ENCODE results near the gene MRGPRX2. TPM values are rescaled to one million over a fixed set of nuclear protein-coding genes. Genes with fewer than 3 reads are reported as not detected.

The MRGPRX2 gene
- total RNA-seq, 4 donors from 2014 or later, result 0.45 TPM; not detected in 3

DNA sequence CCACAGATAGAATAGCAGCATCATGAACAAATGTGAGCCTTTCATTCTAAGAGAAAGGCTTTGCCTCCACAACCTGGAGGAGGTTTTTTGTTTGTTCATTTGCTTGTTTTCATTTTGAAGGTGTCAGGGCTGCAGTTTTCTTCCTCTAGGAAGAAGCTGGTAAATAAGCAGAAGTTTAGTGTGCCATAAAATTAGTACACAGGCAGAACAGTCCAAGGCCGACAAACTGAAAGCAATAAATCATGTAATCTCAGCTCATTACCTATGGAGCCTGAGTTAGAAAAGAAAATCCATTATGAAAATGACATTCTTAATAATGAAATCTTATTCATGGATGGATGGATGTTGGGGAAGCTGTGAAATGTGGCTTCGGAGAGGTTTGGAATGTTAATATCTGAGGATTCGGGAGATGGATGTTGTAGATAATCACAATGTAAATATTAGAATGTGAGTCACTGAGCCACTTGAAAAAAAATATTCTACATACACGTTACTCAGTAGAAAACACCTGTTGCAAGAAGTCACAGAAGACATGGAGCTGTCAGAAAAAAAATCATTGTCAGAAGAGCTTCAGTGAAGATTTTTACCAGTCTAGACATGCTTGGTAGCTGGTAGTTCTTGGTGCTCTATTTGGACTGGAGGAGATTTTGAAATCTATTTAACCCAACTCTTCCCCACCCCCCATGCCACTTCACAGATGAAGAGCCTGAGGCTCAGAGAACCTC, 41.4 kb upstream of the MRGPRX2 start:
- Histone ChIP-seq H3K4me3 (no peak overlapping the region), H3K4me1 (peaks cover 2% of the 10 kb centered on the region), H3K9me3 (no peaks in the 10 kb centered on the region), H3K27me3 (no peaks in the 10 kb centered on the region), H3K36me3 (no peaks in the 10 kb centered on the region), H3K27ac (no peak overlapping the region)
- DNase-seq (ENCODE audit: low spot score in 2 of 2), result no peak
- WGBS, result 44% methylated on average over 4 of the region's 4 CpGs
- TF ChIP-seq, protein P1, sequence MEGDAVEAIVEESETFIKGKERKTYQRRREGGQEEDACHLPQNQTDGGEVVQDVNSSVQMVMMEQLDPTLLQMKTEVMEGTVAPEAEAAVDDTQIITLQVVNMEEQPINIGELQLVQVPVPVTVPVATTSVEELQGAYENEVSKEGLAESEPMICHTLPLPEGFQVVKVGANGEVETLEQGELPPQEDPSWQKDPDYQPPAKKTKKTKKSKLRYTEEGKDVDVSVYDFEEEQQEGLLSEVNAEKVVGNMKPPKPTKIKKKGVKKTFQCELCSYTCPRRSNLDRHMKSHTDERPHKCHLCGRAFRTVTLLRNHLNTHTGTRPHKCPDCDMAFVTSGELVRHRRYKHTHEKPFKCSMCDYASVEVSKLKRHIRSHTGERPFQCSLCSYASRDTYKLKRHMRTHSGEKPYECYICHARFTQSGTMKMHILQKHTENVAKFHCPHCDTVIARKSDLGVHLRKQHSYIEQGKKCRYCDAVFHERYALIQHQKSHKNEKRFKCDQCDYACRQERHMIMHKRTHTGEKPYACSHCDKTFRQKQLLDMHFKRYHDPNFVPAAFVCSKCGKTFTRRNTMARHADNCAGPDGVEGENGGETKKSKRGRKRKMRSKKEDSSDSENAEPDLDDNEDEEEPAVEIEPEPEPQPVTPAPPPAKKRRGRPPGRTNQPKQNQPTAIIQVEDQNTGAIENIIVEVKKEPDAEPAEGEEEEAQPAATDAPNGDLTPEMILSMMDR (IDR thresholded peaks at IDR 0.05), result no peak
- no peak for TF ChIP-seq POLR2AphosphoS5 (IDR thresholded peaks at IDR 0.05)

DNA sequence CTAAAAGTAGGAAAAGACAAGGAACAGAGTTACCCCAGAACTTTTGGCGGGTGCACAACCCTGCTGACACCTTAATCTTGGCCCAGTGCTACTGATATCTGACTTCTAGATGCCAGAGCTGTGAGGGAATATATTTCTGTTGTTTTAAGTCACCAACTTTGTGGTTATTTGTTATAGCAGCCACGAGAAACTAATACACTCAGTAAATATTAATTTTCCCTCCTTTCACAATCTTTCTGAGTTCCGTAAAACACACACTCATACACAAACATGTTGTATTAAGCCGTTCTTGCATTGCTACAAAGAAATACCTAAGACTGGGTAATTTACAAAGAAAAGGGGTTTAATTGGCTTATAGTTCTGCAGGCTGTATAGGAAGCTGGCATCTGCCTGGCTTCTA, 40.4 kb upstream of the MRGPRX2 start:
- 75% methylated on average over 4 of the region's 4 CpGs for WGBS

DNA sequence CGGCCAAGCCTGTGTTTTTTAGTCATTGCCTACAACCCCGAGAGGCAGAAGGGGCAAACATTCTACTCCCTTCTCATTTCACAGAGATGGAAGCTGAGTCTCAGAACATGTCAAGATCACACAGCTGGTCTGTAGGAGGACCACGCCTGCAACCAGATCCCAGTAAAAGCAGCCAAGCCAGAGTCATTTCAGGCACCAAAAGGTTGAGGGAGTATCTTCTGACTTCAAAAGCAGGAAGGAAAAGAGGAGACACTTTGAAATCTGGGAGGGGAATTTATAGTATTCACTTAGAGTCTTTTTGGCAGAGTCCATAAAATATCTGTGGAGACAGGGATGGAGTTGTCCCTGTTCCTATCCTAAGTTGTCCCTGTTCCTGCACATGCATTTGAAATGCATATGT, 38.6 kb upstream of the MRGPRX2 start:
- Histone ChIP-seq H3K4me3 (no peak overlapping the region), H3K27ac (no peak overlapping the region), H3K4me1 (peaks cover 2% of the 10 kb centered on the region), H3K36me3 (no peaks in the 10 kb centered on the region), H3K9me3 (no peaks in the 10 kb centered on the region), H3K27me3 (no peaks in the 10 kb centered on the region)
- WGBS, result 78% methylated on average over 3 of the region's 3 CpGs
- DNase-seq (ENCODE audit: low spot score in 2 of 2), result no peak
- TF ChIP-seq, protein P1 (IDR thresholded peaks at IDR 0.05), result no peak
- no peak for TF ChIP-seq POLR2AphosphoS5 (IDR thresholded peaks at IDR 0.05)
- TF ChIP-seq POLR2A (IDR thresholded peaks at IDR 0.05), result no peak
- no peak for TF ChIP-seq EP300 (IDR thresholded peaks at IDR 0.05)

More for the DNA sequence above, 40.4 kb upstream of the MRGPRX2 start:
- Histone ChIP-seq H3K36me3 (no peaks in the 10 kb centered on the region), H3K9me3 (no peaks in the 10 kb centered on the region), H3K4me1 (peaks cover 2% of the 10 kb centered on the region), H3K4me3 (no peak overlapping the region), H3K27ac (no peak overlapping the region), H3K27me3 (no peaks in the 10 kb centered on the region)
- no peak for DNase-seq (ENCODE audit: low spot score in 2 of 2)
- TF ChIP-seq POLR2AphosphoS5 (IDR thresholded peaks at IDR 0.05) (no peak), POLR2A (IDR thresholded peaks at IDR 0.05) (no peak), EP300 (IDR thresholded peaks at IDR 0.05) (no peak)
- TF ChIP-seq, protein P1 (IDR thresholded peaks at IDR 0.05), result no peak

DNA sequence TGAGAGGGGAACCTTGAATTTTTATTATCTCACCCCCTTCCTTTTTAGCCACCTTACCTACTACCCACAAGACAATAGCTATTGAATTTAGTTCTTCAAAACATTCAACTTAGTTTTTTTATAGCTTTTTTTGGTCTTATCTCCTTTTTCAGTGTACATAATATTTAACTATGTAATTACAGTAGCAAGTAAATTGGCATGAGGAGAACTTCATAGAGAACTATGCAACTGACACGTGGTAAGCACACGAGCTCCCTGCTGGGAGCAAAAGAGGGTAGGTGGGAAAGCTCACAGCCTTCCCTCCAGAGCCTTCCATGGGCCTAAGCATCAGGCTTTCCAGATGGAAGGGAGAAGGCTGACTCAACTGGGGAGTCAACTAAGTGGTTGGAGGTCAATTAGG, 34.3 kb upstream of the MRGPRX2 start:
- no peaks in the 10 kb centered on the region for H3K4me1 ChIP-seq
- H3K36me3 ChIP-seq, result no peaks in the 10 kb centered on the region
- H3K9me3 ChIP-seq, result no peaks in the 10 kb centered on the region
- no peak overlapping the region for H3K27ac ChIP-seq
- 56% methylated on average over 2 of the region's 2 CpGs for WGBS
- no peak for TF ChIP-seq POLR2AphosphoS5 (IDR thresholded peaks at IDR 0.05)
- TF ChIP-seq EP300 (IDR thresholded peaks at IDR 0.05), result no peak
- no peak for TF ChIP-seq POLR2A (IDR thresholded peaks at IDR 0.05)
- H3K27me3 ChIP-seq, result no peaks in the 10 kb centered on the region
- DNase-seq (ENCODE audit: low spot score in 2 of 2), result no peak
- H3K4me3 ChIP-seq, result no peak overlapping the region

DNA sequence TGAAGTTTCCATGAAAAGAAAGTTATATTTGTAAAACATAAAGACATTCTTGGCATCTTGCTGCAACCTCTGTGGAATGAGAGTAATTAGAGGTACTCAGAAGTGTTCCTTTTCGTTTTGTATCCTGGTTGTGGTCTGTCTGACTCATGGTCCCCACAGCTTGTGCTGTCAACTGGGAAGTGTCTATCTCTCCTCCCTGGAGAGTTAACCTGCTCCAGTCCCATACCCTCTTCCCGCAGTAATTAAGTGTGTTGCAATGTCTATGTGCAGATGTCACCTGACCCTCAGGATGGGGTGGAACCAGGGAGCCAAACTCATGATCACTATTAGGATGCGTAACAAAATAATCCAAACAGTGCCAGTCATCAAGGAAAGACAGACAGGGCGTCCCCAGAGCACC, 33.5 kb upstream of the MRGPRX2 start:
- H3K4me1 ChIP-seq, result no peaks in the 10 kb centered on the region
- no peaks in the 10 kb centered on the region for H3K9me3 ChIP-seq
- H3K27me3 ChIP-seq, result no peaks in the 10 kb centered on the region
- no peak overlapping the region for H3K4me3 ChIP-seq
- no peak overlapping the region for H3K27ac ChIP-seq
- no peak for TF ChIP-seq EP300 (IDR thresholded peaks at IDR 0.05)
- no peak for TF ChIP-seq POLR2A (IDR thresholded peaks at IDR 0.05)
- TF ChIP-seq POLR2AphosphoS5 (IDR thresholded peaks at IDR 0.05), result no peak
- TF ChIP-seq, protein P1 (IDR thresholded peaks at IDR 0.05), result no peak
- DNase-seq (ENCODE audit: low spot score in 2 of 2), result no peak
- no peaks in the 10 kb centered on the region for H3K36me3 ChIP-seq
- 49% methylated on average over 4 of the region's 4 CpGs for WGBS

Data from suprapubic skin (tissue), 4 donors.